T47D (cell line): ENCODE measurements around the gene ZHX3.

Experiments
- DNase-seq, 2 experiments: peaks; one replicate each; pipeline versions ENCODE4 v3.0.0 to v3.0.0-alpha.2; 2011 to 2012; ENCODE audit warnings: low read depth in 1 of 2, low spot score in 1 of 2
- JUND ChIP-seq: IDR thresholded peaks from 2 replicates; pipeline ENCODE4 v1.6.1; 2012; ENCODE audit warnings: low read depth
- in situ Hi-C: cut with HindIII; loops from 2 replicates; pipeline ENCODE4 v1.10.0; 2016; ENCODE audit warnings: low sequenced_read_pairs, low pct_unique_long_range_greater_than_20kb

The ZHX3 gene

GRCh38 chr20:41175727-41176330 lies 141.7 kb downstream of the ZHX3 start:
- no peak for DNase-seq
- in situ Hi-C loops: no loop called here
- TF ChIP-seq JUND: no peak

- no peak for TF ChIP-seq JUND
- DNase-seq: no peak
- in situ Hi-C loops: no loop called here
Measured at GRCh38 chr20:41175201-41175651, 142.3 kb downstream of the ZHX3 start.

- no peak for TF ChIP-seq JUND
- DNase-seq: no peak
- in situ Hi-C loops: no loop called here
Measured at GRCh38 chr20:41174782-41175181, 142.7 kb downstream of the ZHX3 start.

GRCh38 chr20:41174373-41174772 lies 143.2 kb downstream of the ZHX3 start:
- no peak for TF ChIP-seq JUND
- in situ Hi-C loops: no loop called here
- no peak for DNase-seq

GRCh38 chr20:41173791-41174341 lies 143.7 kb downstream of the ZHX3 start:
- TF ChIP-seq JUND: no peak
- no peak for DNase-seq
- in situ Hi-C loops: no loop called here

- in situ Hi-C loops: no loop called here
- peak; percentile 78 to 83 for DNase-seq
- no peak for TF ChIP-seq JUND
Measured at GRCh38 chr20:41173161-41173721, 144.3 kb downstream of the ZHX3 start.

GRCh38 chr20:41172296-41173140 lies 145.0 kb downstream of the ZHX3 start:
- TF ChIP-seq JUND: no peak
- no peak for DNase-seq
- in situ Hi-C loops: no loop called here

GRCh38 chr20:41171736-41172295 lies 145.7 kb downstream of the ZHX3 start:
- no peak for TF ChIP-seq JUND
- in situ Hi-C loops: no loop called here
- no peak for DNase-seq

GRCh38 chr20:41170386-41171105 lies 147.0 kb downstream of the ZHX3 start:
- in situ Hi-C loops: no loop called here
- no peak for TF ChIP-seq JUND
- no peak for DNase-seq

- in situ Hi-C loops: no loop called here
- DNase-seq: no peak
- TF ChIP-seq JUND: no peak
Measured at GRCh38 chr20:41169791-41170351, 147.7 kb downstream of the ZHX3 start.

- no peak for TF ChIP-seq JUND
- no peak for DNase-seq
- in situ Hi-C loops: no loop called here
Measured at GRCh38 chr20:41169162-41169690, 148.3 kb downstream of the ZHX3 start.
